Measurements from ENCODE around the gene CXADR.
A peak's percentile ranks its signal among the peaks of the same experiment; 100 is the strongest.
"Not testable (repeated sequence)": the region's sequence is repeated elsewhere in the genome, so short reads cannot be mapped to it uniquely, and the experiment has no call there.

Gene CXADR

GRCh38 chr21:17482928-17483327 is 29.9 kb upstream of the CXADR start:
- TF ChIP-seq EZH2phosphoT487 (IDR thresholded peaks at IDR 0.05; ENCODE audit: borderline replicate concordance): no peak
- TF ChIP-seq CTCF (conservative IDR thresholded peaks at IDR 0.05; ENCODE audit: low read length): no peak
- Histone ChIP-seq H3K9me2 (replicated peaks; ENCODE audit: low read depth, low read length) (no peaks in the 10 kb centered on the region), H3K79me2 (ENCODE audit: insufficient read depth, low read length) (no peaks in the 10 kb centered on the region), H3K9me3 (ENCODE audit: insufficient read depth, low read depth, low read length) (no peaks in the 10 kb centered on the region), H3K4me1 (ENCODE audit: insufficient read depth, low read length, poor library complexity, severe bottlenecking) (no peaks in the 10 kb centered on the region), H3K9ac (ENCODE audit: low read depth, low read length, poor library complexity, severe bottlenecking) (no peak overlapping the region), H3K27me3 (ENCODE audit: insufficient read depth, low read length, poor library complexity, severe bottlenecking) (no peaks in the 10 kb centered on the region), H3F3A (ENCODE audit: low read depth) (no peaks in the 10 kb centered on the region), H3K4me2 (ENCODE audit: low read depth, low read length, poor library complexity, severe bottlenecking) (no peak overlapping the region), H3K4me3 (ENCODE audit: low read length, poor library complexity, severe bottlenecking) (no peak overlapping the region), H4K20me1 (ENCODE audit: insufficient read depth, low read length, poor library complexity, severe bottlenecking) (no peaks in the 10 kb centered on the region), H3K36me3 (ENCODE audit: insufficient read depth, low read length) (no peaks in the 10 kb centered on the region), H2AFZ (ENCODE audit: low read length) (no peak overlapping the region)

GRCh38 chr21:17488620-17489019 is 24.2 kb upstream of the CXADR start:
- peaks cover 4% of the 10 kb centered on the region for H3K4me1 ChIP-seq (ENCODE audit: insufficient read depth, low read length, poor library complexity, severe bottlenecking)
- H3F3A ChIP-seq (ENCODE audit: low read depth): no peaks in the 10 kb centered on the region
- no peaks in the 10 kb centered on the region for H4K20me1 ChIP-seq (ENCODE audit: insufficient read depth, low read length, poor library complexity, severe bottlenecking)
- no peaks in the 10 kb centered on the region for H3K9me3 ChIP-seq (ENCODE audit: insufficient read depth, low read depth, low read length)
- H3K79me2 ChIP-seq (ENCODE audit: insufficient read depth, low read length): no peaks in the 10 kb centered on the region
- no peak overlapping the region for H3K4me3 ChIP-seq (ENCODE audit: low read length, poor library complexity, severe bottlenecking)
- H2AFZ ChIP-seq (ENCODE audit: low read length): no peak overlapping the region
- no peak for TF ChIP-seq EZH2phosphoT487 (IDR thresholded peaks at IDR 0.05; ENCODE audit: borderline replicate concordance)
- TF ChIP-seq CTCF (conservative IDR thresholded peaks at IDR 0.05; ENCODE audit: low read length): no peak
- H3K27me3 ChIP-seq (ENCODE audit: insufficient read depth, low read length, poor library complexity, severe bottlenecking): no peaks in the 10 kb centered on the region
- H3K36me3 ChIP-seq (ENCODE audit: insufficient read depth, low read length): no peaks in the 10 kb centered on the region
- no peak overlapping the region for H3K9ac ChIP-seq (ENCODE audit: low read depth, low read length, poor library complexity, severe bottlenecking)
- H3K4me2 ChIP-seq (ENCODE audit: low read depth, low read length, poor library complexity, severe bottlenecking): no peak overlapping the region
- no peaks in the 10 kb centered on the region for H3K9me2 ChIP-seq (replicated peaks; ENCODE audit: low read depth, low read length)

- H3K79me2 ChIP-seq (ENCODE audit: insufficient read depth, low read length); H3K4me2 ChIP-seq (ENCODE audit: low read depth, low read length, poor library complexity, severe bottlenecking); H3K4me3 ChIP-seq (ENCODE audit: low read length, poor library complexity, severe bottlenecking); H2AFZ ChIP-seq (ENCODE audit: low read length); H3K4me1 ChIP-seq (ENCODE audit: insufficient read depth, low read length, poor library complexity, severe bottlenecking); H3K9me2 ChIP-seq (replicated peaks; ENCODE audit: low read depth, low read length); H4K20me1 ChIP-seq (ENCODE audit: insufficient read depth, low read length, poor library complexity, severe bottlenecking); H3K9ac ChIP-seq (ENCODE audit: low read depth, low read length, poor library complexity, severe bottlenecking); H3F3A ChIP-seq (ENCODE audit: low read depth); H3K27me3 ChIP-seq (ENCODE audit: insufficient read depth, low read length, poor library complexity, severe bottlenecking); H3K9me3 ChIP-seq (ENCODE audit: insufficient read depth, low read depth, low read length); H3K36me3 ChIP-seq (ENCODE audit: insufficient read depth, low read length): not testable (repeated sequence)
These were observed 23.3 kb upstream of the CXADR start for GRCh38 chr21:17489565-17489964.

GRCh38 chr21:17491716-17492414 is 21.0 kb upstream of the CXADR start:
- no peaks in the 10 kb centered on the region for H3K9me3 ChIP-seq (ENCODE audit: insufficient read depth, low read depth, low read length)
- peaks cover 4% of the 10 kb centered on the region for H3K4me1 ChIP-seq (ENCODE audit: insufficient read depth, low read length, poor library complexity, severe bottlenecking)
- no peaks in the 10 kb centered on the region for H3K9me2 ChIP-seq (replicated peaks; ENCODE audit: low read depth, low read length)
- no peaks in the 10 kb centered on the region for H3K36me3 ChIP-seq (ENCODE audit: insufficient read depth, low read length)
- H3K79me2 ChIP-seq (ENCODE audit: insufficient read depth, low read length): no peaks in the 10 kb centered on the region
- no peak overlapping the region for H3K4me3 ChIP-seq (ENCODE audit: low read length, poor library complexity, severe bottlenecking)
- no peaks in the 10 kb centered on the region for H4K20me1 ChIP-seq (ENCODE audit: insufficient read depth, low read length, poor library complexity, severe bottlenecking)
- H2AFZ ChIP-seq (ENCODE audit: low read length): no peak overlapping the region
- no peak for TF ChIP-seq EZH2phosphoT487 (IDR thresholded peaks at IDR 0.05; ENCODE audit: borderline replicate concordance)
- TF ChIP-seq CTCF (conservative IDR thresholded peaks at IDR 0.05; ENCODE audit: low read length): no peak
- H3K9ac ChIP-seq (ENCODE audit: low read depth, low read length, poor library complexity, severe bottlenecking): no peak overlapping the region
- peak overlapping the region; percentile 0 for H3K4me2 ChIP-seq (ENCODE audit: low read depth, low read length, poor library complexity, severe bottlenecking)
- H3F3A ChIP-seq (ENCODE audit: low read depth): no peaks in the 10 kb centered on the region
- H3K27me3 ChIP-seq (ENCODE audit: insufficient read depth, low read length, poor library complexity, severe bottlenecking): no peaks in the 10 kb centered on the region
